WTC11 (cell line): ENCODE results near the gene HIF3A.
A peak's percentile ranks its signal among the peaks of the same experiment; 100 is the strongest.

Experiments used
- CBFB ChIP-seq: sonication (generic); formaldehyde crosslinking; IDR thresholded peaks from 2 replicates; pipeline ENCODE4 v1.8.1; 2022; ENCODE audit warnings: mild to moderate bottlenecking, low read depth, missing genetic modification reagents
- ELF4 ChIP-seq: sonication (generic); formaldehyde crosslinking; IDR thresholded peaks from 2 replicates; pipeline ENCODE4 v1.8.1; 2022; ENCODE audit warnings: low read depth, mild to moderate bottlenecking, moderate library complexity, missing genetic modification reagents
- GRHL2 ChIP-seq: fragments of 250-450 bp; sonication (Bioruptor Pico); IDR thresholded peaks from 2 replicates; pipeline ENCODE4 v1.8.0; 2022; ENCODE audit warnings: mild to moderate bottlenecking, moderate library complexity; ENCODE audit not compliant: insufficient replicate concordance, severe bottlenecking
- NFYB ChIP-seq: sonication (generic); formaldehyde crosslinking; conservative IDR thresholded peaks from 2 replicates; pipeline ENCODE4 v1.8.0; 2022; ENCODE audit warnings: low read depth, missing genetic modification reagents
- TF ChIP-seq, protein P1 (sequence below): fragments of 200-600 bp; IDR thresholded peaks from 2 replicates; pipeline ENCODE4 v1.8.0; 2022; ENCODE audit warnings: antibody characterized with exemption
- TF ChIP-seq, protein P2 (sequence below): sonication (generic); formaldehyde crosslinking; IDR thresholded peaks from 2 replicates; pipeline ENCODE4 v1.8.1; 2022; ENCODE audit warnings: low read depth, missing genetic modification reagents, borderline replicate concordance
- TF ChIP-seq, protein P3 (sequence below): sonication (generic); formaldehyde crosslinking; IDR thresholded peaks from 2 replicates; pipeline ENCODE4 v1.8.1; 2023; ENCODE audit warnings: mild to moderate bottlenecking, missing genetic modification reagents
- TF ChIP-seq, protein P4 (sequence below): sonication (generic); formaldehyde crosslinking; IDR thresholded peaks from 2 replicates; pipeline ENCODE4 v1.8.1; 2023; ENCODE audit warnings: mild to moderate bottlenecking, missing genetic modification reagents, borderline replicate concordance

DNA sequence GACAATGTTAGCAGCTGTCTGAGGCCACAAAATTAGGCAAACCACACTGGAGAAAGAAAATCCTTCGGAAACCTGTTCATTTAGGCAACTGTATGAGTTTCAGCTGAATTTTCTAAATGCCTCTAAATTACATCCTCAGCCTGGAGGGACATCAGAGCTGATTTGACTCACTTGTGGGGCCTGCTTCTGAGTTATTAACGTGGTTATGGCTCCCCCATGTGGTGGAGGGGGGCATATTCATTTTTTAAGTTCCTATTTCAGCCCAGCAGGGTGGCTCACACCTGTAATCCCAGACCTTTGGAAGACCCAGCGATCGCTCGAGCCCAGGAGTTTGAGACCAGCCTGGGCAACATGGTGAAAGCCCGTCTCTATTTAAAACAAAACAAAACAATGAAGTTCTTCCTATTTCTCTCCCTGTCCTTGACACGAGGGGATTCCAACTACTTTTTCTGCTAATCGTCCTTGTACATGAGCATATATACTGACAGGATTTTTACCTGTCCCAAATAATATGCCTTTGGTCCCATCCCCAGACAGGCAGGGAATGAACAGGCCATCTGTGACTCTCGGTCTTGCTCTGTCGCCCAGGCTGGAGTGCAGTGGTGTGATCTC lies 31.5 kb upstream of the HIF3A start:
- TF ChIP-seq, protein P1, sequence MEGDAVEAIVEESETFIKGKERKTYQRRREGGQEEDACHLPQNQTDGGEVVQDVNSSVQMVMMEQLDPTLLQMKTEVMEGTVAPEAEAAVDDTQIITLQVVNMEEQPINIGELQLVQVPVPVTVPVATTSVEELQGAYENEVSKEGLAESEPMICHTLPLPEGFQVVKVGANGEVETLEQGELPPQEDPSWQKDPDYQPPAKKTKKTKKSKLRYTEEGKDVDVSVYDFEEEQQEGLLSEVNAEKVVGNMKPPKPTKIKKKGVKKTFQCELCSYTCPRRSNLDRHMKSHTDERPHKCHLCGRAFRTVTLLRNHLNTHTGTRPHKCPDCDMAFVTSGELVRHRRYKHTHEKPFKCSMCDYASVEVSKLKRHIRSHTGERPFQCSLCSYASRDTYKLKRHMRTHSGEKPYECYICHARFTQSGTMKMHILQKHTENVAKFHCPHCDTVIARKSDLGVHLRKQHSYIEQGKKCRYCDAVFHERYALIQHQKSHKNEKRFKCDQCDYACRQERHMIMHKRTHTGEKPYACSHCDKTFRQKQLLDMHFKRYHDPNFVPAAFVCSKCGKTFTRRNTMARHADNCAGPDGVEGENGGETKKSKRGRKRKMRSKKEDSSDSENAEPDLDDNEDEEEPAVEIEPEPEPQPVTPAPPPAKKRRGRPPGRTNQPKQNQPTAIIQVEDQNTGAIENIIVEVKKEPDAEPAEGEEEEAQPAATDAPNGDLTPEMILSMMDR: peak; percentile 86
- TF ChIP-seq GRHL2 (CRISPR knock-in tag) (no peak), NFYB (no peak), CBFB (CRISPR knock-in tag) (no peak), ELF4 (no peak)
- TF ChIP-seq, protein P2, sequence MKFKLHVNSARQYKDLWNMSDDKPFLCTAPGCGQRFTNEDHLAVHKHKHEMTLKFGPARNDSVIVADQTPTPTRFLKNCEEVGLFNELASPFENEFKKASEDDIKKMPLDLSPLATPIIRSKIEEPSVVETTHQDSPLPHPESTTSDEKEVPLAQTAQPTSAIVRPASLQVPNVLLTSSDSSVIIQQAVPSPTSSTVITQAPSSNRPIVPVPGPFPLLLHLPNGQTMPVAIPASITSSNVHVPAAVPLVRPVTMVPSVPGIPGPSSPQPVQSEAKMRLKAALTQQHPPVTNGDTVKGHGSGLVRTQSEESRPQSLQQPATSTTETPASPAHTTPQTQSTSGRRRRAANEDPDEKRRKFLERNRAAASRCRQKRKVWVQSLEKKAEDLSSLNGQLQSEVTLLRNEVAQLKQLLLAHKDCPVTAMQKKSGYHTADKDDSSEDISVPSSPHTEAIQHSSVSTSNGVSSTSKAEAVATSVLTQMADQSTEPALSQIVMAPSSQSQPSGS: no peak
- TF ChIP-seq, protein P3, sequence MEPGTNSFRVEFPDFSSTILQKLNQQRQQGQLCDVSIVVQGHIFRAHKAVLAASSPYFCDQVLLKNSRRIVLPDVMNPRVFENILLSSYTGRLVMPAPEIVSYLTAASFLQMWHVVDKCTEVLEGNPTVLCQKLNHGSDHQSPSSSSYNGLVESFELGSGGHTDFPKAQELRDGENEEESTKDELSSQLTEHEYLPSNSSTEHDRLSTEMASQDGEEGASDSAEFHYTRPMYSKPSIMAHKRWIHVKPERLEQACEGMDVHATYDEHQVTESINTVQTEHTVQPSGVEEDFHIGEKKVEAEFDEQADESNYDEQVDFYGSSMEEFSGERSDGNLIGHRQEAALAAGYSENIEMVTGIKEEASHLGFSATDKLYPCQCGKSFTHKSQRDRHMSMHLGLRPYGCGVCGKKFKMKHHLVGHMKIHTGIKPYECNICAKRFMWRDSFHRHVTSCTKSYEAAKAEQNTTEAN: no peak
- TF ChIP-seq, protein P4, sequence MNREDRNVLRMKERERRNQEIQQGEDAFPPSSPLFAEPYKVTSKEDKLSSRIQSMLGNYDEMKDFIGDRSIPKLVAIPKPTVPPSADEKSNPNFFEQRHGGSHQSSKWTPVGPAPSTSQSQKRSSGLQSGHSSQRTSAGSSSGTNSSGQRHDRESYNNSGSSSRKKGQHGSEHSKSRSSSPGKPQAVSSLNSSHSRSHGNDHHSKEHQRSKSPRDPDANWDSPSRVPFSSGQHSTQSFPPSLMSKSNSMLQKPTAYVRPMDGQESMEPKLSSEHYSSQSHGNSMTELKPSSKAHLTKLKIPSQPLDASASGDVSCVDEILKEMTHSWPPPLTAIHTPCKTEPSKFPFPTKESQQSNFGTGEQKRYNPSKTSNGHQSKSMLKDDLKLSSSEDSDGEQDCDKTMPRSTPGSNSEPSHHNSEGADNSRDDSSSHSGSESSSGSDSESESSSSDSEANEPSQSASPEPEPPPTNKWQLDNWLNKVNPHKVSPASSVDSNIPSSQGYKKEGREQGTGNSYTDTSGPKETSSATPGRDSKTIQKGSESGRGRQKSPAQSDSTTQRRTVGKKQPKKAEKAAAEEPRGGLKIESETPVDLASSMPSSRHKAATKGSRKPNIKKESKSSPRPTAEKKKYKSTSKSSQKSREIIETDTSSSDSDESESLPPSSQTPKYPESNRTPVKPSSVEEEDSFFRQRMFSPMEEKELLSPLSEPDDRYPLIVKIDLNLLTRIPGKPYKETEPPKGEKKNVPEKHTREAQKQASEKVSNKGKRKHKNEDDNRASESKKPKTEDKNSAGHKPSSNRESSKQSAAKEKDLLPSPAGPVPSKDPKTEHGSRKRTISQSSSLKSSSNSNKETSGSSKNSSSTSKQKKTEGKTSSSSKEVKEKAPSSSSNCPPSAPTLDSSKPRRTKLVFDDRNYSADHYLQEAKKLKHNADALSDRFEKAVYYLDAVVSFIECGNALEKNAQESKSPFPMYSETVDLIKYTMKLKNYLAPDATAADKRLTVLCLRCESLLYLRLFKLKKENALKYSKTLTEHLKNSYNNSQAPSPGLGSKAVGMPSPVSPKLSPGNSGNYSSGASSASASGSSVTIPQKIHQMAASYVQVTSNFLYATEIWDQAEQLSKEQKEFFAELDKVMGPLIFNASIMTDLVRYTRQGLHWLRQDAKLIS: no peak
